Measurements from ENCODE around the gene CDH4.

- TF ChIP-seq CTCF (IDR thresholded peaks at IDR 0.05), result no peak
- TF ChIP-seq NR3C1 (CRISPR knock-in tag; conservative IDR thresholded peaks at IDR 0.05; ENCODE audit: low read depth), result no peak
- no peak for TF ChIP-seq JUN (CRISPR knock-in tag; IDR thresholded peaks at IDR 0.05)
- TF ChIP-seq ZBTB21 (CRISPR knock-in tag; IDR thresholded peaks at IDR 0.05; ENCODE audit: borderline replicate concordance), result no peak
- no peak for TF ChIP-seq CREB1 (CRISPR knock-in tag; IDR thresholded peaks at IDR 0.05)
- no peak for TF ChIP-seq USF1 (CRISPR knock-in tag; IDR thresholded peaks at IDR 0.05)
- no peak for TF ChIP-seq ELF4 (CRISPR knock-in tag; IDR thresholded peaks at IDR 0.05; ENCODE audit: low read depth)
- no peak for TF ChIP-seq KAT7 (CRISPR knock-in tag; IDR thresholded peaks at IDR 0.05; ENCODE audit: borderline replicate concordance)
- TF ChIP-seq IRF2 (CRISPR knock-in tag; IDR thresholded peaks at IDR 0.05; ENCODE audit: borderline replicate concordance, low read depth), result no peak
- TF ChIP-seq ATF3 (CRISPR knock-in tag; conservative IDR thresholded peaks at IDR 0.05), result no peak
- no peak for TF ChIP-seq NR2C2 (CRISPR knock-in tag; IDR thresholded peaks at IDR 0.05)
- no peak for TF ChIP-seq PRDM15 (CRISPR knock-in tag; IDR thresholded peaks at IDR 0.05)
Measured at GRCh38 chr20:61762167-61762710, 510.2 kb downstream of the CDH4 start.
